GM23338 (cell line): Measurements from ENCODE around the gene AGBL5.

ENCODE experiments used
- EZH2 ChIP-seq: fragments of 200-600 bp; sonication (generic); IDR thresholded peaks from one replicate; pipeline ENCODE4 v1.8.0; 2017; ENCODE audit warnings: antibody characterized with exemption, mild to moderate bottlenecking, low read depth; ENCODE audit not compliant: unreplicated experiment
- EZH2phosphoT487 ChIP-seq: fragments of 200-600 bp; sonication (generic); IDR thresholded peaks from one replicate; pipeline ENCODE4 v1.8.1; 2018; ENCODE audit warnings: antibody characterized with exemption; ENCODE audit not compliant: unreplicated experiment
- POLR2AphosphoS5 ChIP-seq: IDR thresholded peaks from 2 replicates; pipeline ENCODE4 v1.6.1; 2016; ENCODE audit warnings: antibody characterized with exemption, low read depth
- TF ChIP-seq, protein P1 (sequence below), 2 experiments: fragments of 200-600 bp in 1 of 2; sonication (generic) in 1 of 2; conservative IDR thresholded peaks; 2 replicates each; pipeline versions ENCODE4 v1.5.1 to v1.6.1; 2016 to 2017; ENCODE audit warnings: antibody characterized with exemption in 2 of 2, low read depth in 2 of 2, mild to moderate bottlenecking in 2 of 2, moderate library complexity in 1 of 2

DNA sequence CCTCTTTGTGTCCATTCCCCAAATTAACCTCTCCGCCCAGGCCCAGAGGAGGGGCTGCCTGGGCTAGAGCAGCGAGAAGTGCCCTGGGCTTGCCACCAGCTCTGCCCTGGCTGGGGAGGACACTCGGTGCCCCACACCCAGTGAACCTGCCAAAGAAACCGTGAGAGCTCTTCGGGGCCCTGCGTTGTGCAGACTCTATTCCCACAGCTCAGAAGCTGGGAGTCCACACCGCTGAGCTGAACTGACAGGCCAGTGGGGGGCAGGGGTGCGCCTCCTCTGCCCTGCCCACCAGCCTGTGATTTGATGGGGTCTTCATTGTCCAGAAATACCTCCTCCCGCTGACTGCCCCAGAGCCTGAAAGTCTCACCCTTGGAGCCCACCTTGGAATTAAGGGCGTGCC, 48.6 kb downstream of the AGBL5 start:
- no peak for TF ChIP-seq EZH2phosphoT487
- no peak for TF ChIP-seq POLR2AphosphoS5
- TF ChIP-seq, protein P1, sequence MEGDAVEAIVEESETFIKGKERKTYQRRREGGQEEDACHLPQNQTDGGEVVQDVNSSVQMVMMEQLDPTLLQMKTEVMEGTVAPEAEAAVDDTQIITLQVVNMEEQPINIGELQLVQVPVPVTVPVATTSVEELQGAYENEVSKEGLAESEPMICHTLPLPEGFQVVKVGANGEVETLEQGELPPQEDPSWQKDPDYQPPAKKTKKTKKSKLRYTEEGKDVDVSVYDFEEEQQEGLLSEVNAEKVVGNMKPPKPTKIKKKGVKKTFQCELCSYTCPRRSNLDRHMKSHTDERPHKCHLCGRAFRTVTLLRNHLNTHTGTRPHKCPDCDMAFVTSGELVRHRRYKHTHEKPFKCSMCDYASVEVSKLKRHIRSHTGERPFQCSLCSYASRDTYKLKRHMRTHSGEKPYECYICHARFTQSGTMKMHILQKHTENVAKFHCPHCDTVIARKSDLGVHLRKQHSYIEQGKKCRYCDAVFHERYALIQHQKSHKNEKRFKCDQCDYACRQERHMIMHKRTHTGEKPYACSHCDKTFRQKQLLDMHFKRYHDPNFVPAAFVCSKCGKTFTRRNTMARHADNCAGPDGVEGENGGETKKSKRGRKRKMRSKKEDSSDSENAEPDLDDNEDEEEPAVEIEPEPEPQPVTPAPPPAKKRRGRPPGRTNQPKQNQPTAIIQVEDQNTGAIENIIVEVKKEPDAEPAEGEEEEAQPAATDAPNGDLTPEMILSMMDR (conservative IDR thresholded peaks at IDR 0.05; ENCODE audit: low read depth in 2 of 2), result peak in 1 of 2 experiments; percentile 41; a peak in 2 of 4 replicates
- TF ChIP-seq EZH2, result no peak
